Right ventricle myocardium inferior (tissue), 1 donor: Measurements from ENCODE around the gene RBM42. TPM values are rescaled to one million over a fixed set of nuclear protein-coding genes. Genes with fewer than 3 reads are reported as not detected.
"Not testable (repeated sequence)": the region's sequence is repeated elsewhere in the genome, so short reads cannot be mapped to it uniquely, and the experiment has no call there.

Experiments
- ATAC-seq: fragments of 200-7000 bp; cut with Tn5 transposase; one replicate; pipeline ENCODE4 v1.9.1; 2020; ENCODE audit warnings: mild to moderate bottlenecking, moderate library complexity
- DNase-seq: peaks from one replicate; pipeline ENCODE4 v3.0.0; 2021; ENCODE audit errors: missing footprints
- intact Hi-C: fragments of 100-400 bp; cut with DNase I; formaldehyde crosslinking; loops from one replicate; pipeline ENCODE4 v1.11.0; 2022
- long read RNA-seq: library from polyadenylated mRNA; unstranded; transcript quantifications from one replicate; pipeline ENCODE4 v2.0.0, GENCODE V29; 2021
- total RNA-seq: library from RNA; stranded (reverse); fragmentation: NEBNext Ultra II Directional; extraction: Animal tissue kit (Norgen Biotek cat#: 25700); gene quantifications from one replicate; pipeline ENCODE4 v1.2.1, GENCODE V29; 2021
- donor health status: DM: no; HTN: yes; CAD: no; lungs with severe emphysema.

The RBM42 gene, protein sequence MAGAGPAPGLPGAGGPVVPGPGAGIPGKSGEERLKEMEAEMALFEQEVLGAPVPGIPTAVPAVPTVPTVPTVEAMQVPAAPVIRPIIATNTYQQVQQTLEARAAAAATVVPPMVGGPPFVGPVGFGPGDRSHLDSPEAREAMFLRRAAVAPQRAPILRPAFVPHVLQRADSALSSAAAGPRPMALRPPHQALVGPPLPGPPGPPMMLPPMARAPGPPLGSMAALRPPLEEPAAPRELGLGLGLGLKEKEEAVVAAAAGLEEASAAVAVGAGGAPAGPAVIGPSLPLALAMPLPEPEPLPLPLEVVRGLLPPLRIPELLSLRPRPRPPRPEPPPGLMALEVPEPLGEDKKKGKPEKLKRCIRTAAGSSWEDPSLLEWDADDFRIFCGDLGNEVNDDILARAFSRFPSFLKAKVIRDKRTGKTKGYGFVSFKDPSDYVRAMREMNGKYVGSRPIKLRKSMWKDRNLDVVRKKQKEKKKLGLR
- 51.5 TPM for total RNA-seq
- long read RNA-seq, transcript RBM42-201 (10 exons, 1,680 nt), result major isoform, 14 of 53 reads
- long read RNA-seq, partial matches to known transcripts, result 3 of 53 reads
- long read RNA-seq, other reads (novel, unspliced or antisense), result 35 of 53 reads

DNA sequence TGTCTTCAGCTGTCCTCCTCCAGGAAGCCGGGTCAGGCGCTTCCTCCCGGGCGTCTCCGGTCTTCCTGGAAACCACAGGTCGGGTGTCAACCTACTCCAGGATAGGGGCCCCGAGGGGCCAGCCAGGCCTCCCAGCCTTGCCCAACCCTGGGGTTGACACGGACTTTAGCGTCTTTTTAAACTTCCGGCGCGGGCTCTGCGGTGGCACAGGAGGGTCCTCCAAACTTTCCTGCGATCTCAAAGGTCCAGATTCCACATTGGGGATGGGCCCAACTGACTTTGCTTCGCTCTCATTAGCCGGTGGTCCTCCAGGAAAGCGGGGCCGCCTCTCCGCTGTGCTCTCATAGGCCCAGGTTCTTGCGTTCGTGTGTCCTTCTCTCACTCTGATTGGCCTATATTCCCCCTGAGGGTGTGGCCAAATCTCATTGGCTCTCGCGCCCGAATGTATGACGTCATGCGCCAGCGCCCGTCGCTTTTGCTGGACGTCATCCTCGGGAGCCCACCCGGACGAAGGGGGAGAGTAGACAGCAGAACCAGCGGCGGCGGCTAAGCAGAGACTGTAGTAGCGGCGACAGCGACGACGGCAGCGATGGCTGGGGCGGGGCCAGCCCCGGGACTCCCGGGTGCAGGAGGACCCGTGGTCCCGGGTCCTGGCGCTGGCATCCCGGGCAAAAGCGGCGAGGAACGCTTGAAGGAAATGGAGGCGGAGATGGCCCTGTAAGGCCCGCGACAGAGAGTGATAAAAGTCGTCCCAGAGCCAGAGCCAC, at the start of gene RBM42:
Gene RBM42 (plus strand): TSS at position 472 of the 767 bp plus-strand sequence. CDS start 118 bp downstream, at position 590.
- DNase-seq, result peak; percentile 97
- intact Hi-C loops, result loop anchor here (5.0 kb wide), 1 partner anchor 81 kb away; the partner anchor contains the start of gene TMEM147
- peak; percentile 100 for ATAC-seq

DNA sequence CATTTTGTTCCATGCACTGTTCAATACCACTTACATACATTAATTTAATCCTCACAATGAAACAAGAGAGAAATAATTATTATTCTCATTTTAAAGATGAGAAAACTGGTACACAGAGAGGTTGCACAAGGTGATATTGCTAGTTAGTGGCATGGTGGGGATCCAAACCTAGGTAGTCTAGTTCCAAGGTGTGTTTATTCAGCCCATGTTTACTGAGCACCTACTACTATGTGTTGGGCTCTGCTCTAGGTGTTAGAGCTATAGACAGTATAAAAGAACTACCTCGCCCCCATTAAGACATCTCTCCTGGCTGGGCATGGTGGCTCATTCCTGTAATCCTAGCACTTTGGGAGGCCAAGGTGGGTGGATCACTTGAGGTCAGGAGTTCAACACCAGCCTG, 46.1 kb upstream of the RBM42 start:
- DNase-seq, result no peak
- ATAC-seq, result no peak
- intact Hi-C loops, result no loop called here

DNA sequence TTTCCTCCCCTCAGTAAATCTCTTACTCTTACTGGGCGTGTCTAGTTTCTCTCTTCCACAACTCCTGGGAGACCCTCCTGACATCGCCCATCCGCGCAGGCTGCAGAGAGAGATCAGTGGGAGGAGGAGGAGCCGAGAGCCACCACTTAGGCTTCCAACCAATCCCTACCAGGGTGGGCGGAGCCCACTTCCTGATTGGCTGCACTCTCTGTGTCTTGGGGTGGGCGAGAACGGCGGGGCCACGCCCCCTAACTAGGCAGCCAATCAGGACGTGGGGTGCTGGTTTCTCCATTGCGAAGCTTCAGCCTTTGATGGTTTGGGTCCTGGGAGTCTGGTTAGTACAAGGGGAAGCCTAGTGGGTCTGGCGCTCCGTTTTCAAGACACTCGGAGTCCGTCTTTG, 43.0 kb upstream of the RBM42 start, which contains the start of gene PMIS2:
Gene PMIS2 (plus strand): TSS at position 326 of the 400 bp plus-strand sequence. CDS start 87 bp downstream, outside the sequence.
- no peak for ATAC-seq

DNA sequence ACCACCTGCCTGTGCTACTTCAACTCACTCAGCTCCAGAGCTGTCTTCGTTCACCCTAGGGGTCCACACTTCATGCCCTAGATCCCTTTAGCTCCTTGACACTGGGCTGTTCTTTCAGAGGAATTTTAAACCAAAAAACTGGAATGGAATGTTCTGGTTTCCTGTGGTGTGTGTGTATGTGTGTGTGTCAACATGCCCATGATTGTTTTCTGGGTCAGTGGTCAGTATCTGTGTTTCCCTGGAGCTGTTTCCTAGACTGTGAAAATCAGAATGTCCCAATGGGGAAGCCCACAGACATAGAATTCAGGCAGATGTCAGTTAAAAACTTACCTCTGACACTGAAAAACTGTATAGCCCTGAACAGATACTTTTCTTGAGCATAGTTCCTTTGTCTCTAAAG, 41.5 kb upstream of the RBM42 start:
- DNase-seq, result no peak
- ATAC-seq, result no peak
- intact Hi-C loops, result no loop called here

More for the DNA sequence above, 43.0 kb upstream of the RBM42 start, which contains the start of gene PMIS2:
- peak; percentile 67 for DNase-seq
- intact Hi-C loops, result no loop called here

DNA sequence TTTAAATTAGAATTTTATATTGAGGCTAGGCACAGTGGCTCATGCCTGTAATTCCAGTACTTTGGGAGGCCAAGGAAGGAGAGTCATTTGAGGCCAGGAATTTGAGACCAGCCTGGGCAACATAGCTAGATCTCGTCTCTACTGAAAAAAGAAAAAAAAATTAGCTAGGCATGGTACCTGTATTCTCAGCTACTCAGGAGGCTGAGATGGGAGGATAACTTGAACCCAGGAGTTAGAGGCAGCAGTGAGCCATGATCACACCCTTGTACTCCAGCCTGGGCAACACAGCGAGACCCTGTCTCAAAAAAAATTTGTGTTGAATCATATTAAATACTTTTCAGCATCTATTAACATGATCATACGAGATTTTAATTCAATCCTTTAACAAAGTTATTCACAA, 38.0 kb upstream of the RBM42 start:
- ATAC-seq, result no peak
- DNase-seq, result no peak
- intact Hi-C loops, result loop anchor here (5.0 kb wide), 1 partner anchor 239 kb away; no protein-coding TSS in a partner anchor

DNA sequence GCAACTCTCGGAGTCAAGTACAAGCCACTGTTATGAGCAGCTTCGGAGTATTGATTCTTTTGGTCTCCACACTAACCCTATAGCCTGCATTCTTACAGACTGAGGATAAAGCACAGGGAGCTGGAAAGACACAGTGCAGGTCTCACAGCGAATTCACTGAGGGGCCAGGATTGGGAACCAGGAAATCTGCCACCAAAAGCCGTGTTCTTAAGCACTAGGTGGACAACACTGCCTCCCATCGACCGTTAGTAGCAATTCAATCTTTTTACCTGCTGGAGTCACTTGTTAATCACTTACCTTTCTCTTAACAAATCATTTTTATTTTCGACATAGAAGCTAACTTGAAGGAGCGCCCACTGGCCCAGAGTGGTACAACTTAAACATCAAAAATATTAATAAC, 36.6 kb upstream of the RBM42 start:
- ATAC-seq (no peak), DNase-seq (no peak)
- intact Hi-C loops, result loop anchor here (5.0 kb wide), 1 partner anchor 240 kb away; no protein-coding TSS in a partner anchor

DNA sequence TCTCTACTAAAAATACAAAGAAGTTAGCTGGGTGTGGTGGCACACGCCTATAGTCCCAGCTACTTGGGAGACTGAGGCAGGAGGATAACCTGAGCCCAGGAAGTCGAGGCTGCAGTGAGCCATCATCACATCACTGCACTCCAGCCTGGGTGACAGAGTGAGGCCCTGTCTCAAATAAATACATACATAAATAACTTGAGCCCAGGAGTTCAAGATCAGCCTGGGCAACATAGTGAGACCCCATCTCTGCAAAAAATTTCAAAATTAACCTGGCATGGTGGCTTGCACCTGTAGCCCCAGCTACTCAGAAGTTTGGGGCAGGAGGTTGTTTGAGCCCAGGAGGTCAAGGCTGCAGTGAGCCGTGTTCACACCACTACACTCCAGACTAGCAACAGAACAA, 33.8 kb upstream of the RBM42 start:
- DNase-seq, intact Hi-C loops, ATAC-seq: not testable (repeated sequence)

DNA sequence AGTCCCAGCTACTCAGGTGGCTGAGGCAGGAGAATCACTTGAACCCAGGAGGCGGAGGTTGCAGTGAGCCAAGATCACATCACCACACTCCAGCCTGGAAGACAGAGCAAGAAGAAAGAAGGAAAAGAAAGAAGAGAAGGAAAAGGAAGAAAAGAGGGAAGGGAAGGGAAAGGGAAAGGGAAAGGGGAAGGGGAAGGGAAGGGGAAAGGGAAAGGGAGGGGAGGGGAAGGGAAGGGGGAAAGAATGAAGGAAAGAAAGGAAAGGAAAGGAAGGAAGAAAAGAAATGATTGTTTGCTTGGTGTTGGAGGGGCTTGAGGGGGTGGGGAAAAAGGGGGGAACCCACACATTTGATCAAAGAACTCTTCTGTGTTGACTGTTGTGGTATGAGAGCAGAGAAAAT, 32.9 kb upstream of the RBM42 start:
- intact Hi-C loops, result no loop called here
- ATAC-seq, result no peak
- DNase-seq, result no peak

DNA sequence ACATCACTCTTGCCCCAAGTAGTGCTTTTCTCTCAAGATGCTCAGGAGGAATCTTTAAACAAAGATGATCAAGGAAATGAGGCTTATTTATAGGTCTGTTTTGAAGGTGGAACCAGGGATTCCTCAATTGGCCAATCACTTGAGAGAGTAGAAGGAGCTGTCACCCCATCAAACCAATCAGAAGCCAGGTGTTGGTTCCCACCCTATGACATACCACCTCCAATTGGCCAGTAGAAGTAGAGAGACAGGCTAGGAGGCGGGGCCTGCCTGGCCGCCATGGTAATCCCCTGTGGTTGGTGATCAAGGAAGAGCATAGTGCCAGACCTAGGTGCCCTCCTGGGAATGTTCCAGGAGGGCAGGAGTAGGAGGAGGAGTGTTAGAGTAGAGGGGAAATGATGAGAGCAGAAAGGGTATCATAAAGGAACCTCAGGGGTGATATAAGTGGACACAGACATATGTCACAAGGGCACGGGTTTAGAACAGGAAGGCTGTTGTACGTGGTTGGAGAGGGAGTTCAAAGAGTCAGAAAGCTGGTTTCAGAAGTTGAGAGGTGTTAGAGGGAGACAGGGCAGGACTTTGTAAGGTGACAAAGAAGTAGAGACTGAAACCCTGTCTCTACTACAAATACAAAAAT, 32.4 kb upstream of the RBM42 start:
- no peak for ATAC-seq
- intact Hi-C loops, result no loop called here
- no peak for DNase-seq

DNA sequence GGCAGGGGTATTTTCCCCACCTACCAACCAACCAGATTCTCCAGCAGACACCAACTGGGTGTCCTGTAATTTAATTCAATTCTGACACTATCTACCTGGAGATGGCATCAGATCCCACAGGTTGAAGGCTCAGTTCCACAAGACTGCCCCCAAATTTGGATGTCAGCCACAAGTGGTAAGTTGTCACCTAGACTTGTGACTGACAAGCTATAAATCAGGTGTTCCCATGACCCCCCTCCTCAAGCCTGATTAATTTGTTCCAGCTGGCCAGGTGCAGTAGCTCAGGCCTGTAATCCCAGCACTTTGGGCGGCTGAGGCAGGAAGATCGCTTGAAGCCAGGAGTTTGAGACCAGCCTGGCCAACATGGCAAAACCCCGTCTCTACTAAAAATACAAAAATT, 26.9 kb upstream of the RBM42 start:
- DNase-seq (no peak), ATAC-seq (no peak)
- intact Hi-C loops, result no loop called here

DNA sequence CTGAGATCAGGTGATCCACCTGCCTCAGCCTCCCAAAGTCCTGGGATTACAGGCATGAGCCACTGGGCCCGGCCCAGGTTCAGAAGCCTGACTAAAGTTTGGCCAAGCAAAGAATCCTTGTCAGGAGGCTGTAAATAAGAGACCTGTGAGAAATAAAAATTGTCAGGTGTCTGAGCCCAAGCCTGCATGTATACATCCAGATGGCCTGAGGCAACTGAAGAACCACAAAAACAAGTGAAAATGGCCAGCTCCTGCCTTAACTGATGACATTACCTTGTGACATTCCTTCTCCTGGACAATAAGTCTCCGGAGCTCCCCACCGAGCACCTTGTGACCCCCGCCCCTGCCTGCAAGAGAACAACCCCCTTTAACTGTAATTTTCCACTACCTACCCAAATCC, 24.4 kb upstream of the RBM42 start:
- intact Hi-C loops, DNase-seq, ATAC-seq: not testable (repeated sequence)

DNA sequence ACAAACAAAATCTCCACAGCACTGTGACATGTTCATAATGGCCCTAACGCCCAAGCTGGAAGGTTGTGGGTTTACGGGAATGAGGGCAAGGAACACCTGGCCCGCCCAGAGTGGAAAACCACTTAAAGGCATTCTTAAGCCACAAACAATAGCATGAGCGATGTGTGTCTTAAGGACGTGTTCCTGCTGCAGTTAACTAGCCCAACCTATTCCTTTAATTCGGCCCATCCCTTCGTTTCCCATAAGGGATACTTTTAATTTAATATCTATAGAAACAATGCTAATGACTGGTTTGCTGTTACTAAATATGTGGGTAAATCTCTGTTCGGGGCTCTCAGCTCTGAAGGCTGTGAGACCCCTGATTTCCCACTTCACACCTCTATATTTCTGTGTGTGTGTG, 21.7 kb upstream of the RBM42 start:
- DNase-seq, intact Hi-C loops, ATAC-seq: not testable (repeated sequence)

DNA sequence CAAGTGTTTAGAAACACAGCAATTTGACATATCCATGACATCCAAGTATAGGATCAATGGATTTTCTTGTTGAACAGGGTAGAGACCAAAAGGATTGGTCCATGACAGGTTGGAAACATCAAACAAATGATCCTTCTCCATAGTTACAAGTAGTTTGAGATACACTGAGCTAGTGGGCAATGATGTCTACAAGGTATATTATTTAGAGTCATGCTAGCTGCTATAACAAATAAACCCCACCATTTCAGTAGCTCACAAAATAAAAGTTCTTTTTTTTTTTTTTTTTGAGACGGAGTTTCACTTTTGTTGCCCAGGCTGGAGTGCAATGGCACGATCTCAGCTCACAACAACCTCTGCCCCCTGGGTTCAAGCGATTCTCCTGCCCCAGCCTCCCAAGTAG, 21.2 kb upstream of the RBM42 start:
- ATAC-seq, result no peak
- intact Hi-C loops, result no loop called here
- peak; percentile 5 for DNase-seq

DNA sequence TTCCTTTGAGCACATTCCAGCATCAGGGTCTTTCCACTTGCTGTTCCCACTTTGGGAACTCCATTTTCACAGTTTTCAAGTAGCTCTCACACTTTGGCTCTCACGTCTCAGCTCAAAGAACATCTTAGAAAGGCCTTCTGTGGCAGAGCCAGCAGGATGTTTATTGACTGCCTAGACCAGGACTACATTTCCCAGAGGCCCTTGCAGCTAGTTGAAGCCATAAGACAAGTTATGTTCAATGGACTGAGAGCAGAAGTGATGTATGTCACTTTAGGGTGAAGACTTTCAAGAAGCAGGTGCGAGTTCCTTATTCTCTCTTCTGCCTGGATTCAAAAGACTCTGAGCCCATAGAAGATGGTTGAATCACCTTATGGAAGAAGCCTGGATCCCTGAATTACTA, 20.6 kb upstream of the RBM42 start:
- ATAC-seq, result no peak
- DNase-seq, result no peak
- intact Hi-C loops, result no loop called here

DNA sequence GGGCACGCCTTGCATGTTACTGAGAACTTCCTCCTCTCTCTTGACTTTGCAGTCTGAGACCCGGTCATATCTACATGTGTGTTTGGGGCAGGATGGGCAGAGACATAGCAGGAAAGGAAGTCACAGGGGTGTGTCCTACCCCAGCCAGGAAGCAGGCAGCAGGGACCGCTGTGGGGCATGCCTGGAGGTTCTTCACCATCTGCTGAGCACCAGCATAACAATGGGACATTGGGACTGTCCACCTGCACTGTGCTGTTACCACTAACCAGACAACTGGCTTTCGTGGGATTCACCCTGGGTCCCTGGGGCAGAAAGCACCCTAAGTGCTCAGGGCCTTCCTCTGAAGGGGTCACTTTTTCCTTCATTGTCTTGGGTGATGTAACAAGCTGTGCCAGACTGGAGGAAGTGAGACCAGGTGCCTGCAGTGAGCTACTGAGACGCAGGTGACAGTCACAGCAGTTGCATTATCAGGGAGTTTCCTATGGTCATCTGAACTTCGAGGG, 18.9 kb upstream of the RBM42 start:
- ATAC-seq (no peak), DNase-seq (peak; percentile 51)
- intact Hi-C loops, result no loop called here

DNA sequence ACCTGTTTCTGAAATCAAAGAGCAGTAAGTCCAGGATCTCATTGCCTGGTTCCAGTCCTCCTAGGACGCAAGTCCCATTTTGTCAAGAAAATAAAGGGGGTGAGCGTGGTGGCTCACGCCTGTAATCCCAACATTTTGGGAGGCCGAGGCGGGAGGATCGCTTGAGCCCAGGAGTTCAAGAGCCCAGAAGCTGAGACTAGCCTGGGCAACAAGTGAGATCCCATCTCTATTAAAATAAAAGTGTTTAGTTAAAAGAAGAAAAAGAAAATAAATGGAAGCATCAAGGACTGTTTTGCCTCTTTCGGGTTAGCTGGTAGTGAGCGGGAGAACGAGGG, 16.6 kb upstream of the RBM42 start:
- no peak for ATAC-seq
- intact Hi-C loops, result no loop called here
- no peak for DNase-seq

DNA sequence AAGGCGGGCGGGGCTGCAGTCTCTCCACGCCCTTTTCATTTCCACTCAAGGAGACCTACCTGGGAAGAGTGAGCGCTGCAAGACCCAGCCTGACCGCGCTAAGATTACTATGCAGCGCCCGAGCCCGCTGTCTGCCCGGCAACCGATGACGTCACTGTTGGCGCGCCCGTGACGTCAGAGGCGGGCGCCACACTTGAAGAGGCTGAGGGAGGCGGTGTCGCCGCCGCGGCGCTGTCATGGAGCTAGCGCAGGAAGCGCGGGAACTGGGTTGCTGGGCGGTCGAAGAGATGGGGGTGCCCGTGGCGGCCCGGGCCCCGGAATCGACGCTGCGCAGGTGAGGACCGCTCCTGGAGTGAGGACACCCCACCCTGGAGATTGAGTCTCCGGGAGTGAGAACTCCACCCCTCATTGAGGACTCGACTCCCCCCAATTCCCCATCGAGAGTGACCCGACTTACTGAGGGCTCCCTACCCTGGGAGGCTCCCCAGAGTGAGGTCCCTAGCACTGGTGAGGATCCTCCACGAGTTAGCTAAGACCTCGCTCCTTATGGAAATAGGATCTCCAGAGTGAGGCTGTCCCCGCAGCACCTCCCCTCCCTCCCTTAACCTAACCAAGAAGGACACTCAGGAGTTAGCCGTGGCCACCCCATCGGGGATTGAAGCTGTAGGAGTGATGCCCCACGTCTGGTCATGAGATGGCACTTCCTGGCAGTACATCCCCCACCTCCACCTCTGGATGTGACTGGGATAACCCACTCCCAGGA, 16.1 kb upstream of the RBM42 start, which contains the start of gene HAUS5:
Gene HAUS5 (plus strand): TSS at position 177 of the 763 bp plus-strand sequence. CDS start 60 bp downstream, at position 237.
- DNase-seq, result peak; percentile 98
- ATAC-seq, result peak; percentile 97
- intact Hi-C loops, result no loop called here

DNA sequence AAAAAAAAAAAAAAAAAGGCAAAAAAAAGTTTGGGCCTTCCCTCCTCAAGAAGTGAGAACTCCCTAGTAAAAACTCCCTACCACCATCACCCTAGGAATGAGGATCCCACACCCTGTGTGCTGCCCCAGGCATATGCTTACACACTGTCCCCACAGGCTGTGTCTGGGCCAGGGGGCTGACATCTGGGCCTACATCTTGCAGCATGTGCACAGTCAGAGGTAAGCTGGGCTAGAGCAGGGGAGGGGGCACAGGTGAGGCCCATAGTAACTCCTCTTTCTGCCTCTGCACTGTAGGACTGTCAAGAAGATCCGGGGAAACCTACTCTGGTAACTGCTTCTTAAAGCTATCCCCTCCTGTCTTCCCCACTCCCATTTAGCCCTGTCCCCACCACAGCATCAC, 15.3 kb upstream of the RBM42 start:
- intact Hi-C loops, result no loop called here
- DNase-seq, result peak; percentile 40

More for the DNA sequence above, 15.3 kb upstream of the RBM42 start:
- ATAC-seq, result no peak
